ENCODE data around the gene MRPL18. TPM values are rescaled to one million over a fixed set of nuclear protein-coding genes. Genes with fewer than 3 reads are reported as not detected.

The MRPL18 gene
- total and polyA plus RNA-seq, 2 donors = 62.8 to 85.9 TPM

DNA sequence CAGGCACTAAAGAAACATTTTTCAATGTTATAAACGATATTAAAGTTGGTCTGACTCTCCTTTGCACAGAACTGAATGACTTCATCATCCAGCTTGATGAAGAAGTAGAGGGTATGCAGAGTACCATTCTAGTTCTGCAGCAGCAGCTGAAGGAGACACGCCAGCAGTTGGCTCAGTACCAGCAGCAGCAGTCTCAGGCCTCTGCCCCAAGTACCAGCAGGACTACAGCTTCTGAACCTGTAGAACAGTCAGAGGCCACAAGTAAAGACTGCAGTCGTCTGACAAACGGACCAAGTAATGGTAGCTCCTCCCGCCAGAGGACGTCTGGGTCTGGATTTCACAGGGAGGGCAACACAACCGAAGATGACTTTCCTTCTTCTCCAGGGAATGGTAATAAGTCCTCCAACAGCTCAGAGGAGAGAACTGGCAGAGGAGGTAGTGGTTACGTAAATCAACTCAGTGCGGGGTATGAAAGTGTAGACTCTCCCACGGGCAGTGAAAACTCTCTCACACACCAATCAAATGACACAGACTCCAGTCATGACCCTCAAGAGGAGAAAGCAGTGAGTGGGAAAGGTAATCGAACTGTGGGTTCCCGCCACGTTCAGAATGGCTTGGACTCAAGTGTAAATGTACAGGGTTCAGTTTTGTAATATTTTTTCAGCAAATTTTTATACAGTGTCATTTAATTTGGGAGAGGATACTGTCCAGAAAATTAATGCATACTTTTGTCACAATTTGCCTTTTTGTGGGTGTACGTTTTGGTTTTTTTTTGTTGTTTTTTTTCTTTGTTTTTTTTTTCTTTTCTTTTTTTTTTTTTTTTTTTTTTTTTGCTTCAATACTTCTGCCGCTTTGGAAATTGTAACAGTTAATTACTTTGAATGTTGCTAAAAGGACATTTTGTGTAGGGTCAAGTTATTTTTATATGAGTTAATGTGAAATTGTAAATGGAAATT is 35.0 kb upstream of the MRPL18 start:
- no peak for DNase-seq (ENCODE audit: low read depth in 6 of 9, low spot score in 9 of 9)
- Histone ChIP-seq H3K27ac (ENCODE audit: low read depth in 1 of 2, low read length in 1 of 2) (no peak overlapping the region), H3K36me3 (ENCODE audit: control insufficient read depth in 2 of 2, insufficient read depth in 2 of 2, low read length in 1 of 2) (peaks cover 36 to 84% of the 10 kb centered on the region in 2 donors), H3K4me1 (ENCODE audit: control insufficient read depth in 2 of 2, insufficient read depth in 2 of 2, low read length in 2 of 2) (no peaks in the 10 kb centered on the region), H3K27me3 (ENCODE audit: control insufficient read depth in 2 of 2, insufficient read depth in 1 of 2, low read length in 1 of 2) (no peaks in the 10 kb centered on the region), H3K9me3 (ENCODE audit: control insufficient read depth in 2 of 2, insufficient read depth in 1 of 2, low read length in 1 of 2) (no peaks in the 10 kb centered on the region), H3K4me3 (ENCODE audit: low read length in 2 of 2) (no peak overlapping the region)
- 95% methylated on average over 15 of the region's 15 CpGs for WGBS

DNA sequence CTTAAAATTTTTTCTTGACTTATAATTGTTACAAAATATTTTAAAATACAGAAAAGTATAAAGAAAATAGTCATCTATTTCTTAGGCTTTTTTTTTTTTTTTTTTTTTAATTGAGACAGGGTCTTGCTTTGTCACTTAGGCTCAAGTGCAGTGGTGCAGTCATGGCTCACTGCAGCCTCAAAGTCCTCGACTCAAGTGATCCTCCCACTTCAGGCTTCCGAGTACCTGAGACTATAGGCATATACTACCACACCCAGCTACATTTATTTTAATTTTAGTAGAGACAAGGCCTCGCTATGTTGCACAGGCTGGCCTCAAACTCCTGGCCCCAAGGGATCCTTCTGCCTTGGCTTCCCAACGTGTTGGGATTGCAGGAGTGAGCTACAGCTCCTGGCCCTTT is 33.8 kb upstream of the MRPL18 start:
- H3K36me3 ChIP-seq (ENCODE audit: control insufficient read depth in 2 of 2, insufficient read depth in 2 of 2, low read length in 1 of 2) = peaks cover 33 to 76% of the 10 kb centered on the region in 2 donors
- H3K27me3 ChIP-seq (ENCODE audit: control insufficient read depth in 2 of 2, insufficient read depth in 1 of 2, low read length in 1 of 2) = no peaks in the 10 kb centered on the region
- WGBS = 98% methylated on average over 4 of the region's 4 CpGs
- DNase-seq (ENCODE audit: low read depth in 6 of 9, low spot score in 9 of 9) = no peak
- no peaks in the 10 kb centered on the region for H3K9me3 ChIP-seq (ENCODE audit: control insufficient read depth in 2 of 2, insufficient read depth in 1 of 2, low read length in 1 of 2)
- no peak overlapping the region for H3K4me3 ChIP-seq (ENCODE audit: low read length in 2 of 2)
- H3K27ac ChIP-seq (ENCODE audit: low read depth in 1 of 2, low read length in 1 of 2) = no peak overlapping the region
- peaks cover 5 to 7% of the 10 kb centered on the region in 2 donors for H3K4me1 ChIP-seq (ENCODE audit: control insufficient read depth in 2 of 2, insufficient read depth in 2 of 2, low read length in 2 of 2)

DNA sequence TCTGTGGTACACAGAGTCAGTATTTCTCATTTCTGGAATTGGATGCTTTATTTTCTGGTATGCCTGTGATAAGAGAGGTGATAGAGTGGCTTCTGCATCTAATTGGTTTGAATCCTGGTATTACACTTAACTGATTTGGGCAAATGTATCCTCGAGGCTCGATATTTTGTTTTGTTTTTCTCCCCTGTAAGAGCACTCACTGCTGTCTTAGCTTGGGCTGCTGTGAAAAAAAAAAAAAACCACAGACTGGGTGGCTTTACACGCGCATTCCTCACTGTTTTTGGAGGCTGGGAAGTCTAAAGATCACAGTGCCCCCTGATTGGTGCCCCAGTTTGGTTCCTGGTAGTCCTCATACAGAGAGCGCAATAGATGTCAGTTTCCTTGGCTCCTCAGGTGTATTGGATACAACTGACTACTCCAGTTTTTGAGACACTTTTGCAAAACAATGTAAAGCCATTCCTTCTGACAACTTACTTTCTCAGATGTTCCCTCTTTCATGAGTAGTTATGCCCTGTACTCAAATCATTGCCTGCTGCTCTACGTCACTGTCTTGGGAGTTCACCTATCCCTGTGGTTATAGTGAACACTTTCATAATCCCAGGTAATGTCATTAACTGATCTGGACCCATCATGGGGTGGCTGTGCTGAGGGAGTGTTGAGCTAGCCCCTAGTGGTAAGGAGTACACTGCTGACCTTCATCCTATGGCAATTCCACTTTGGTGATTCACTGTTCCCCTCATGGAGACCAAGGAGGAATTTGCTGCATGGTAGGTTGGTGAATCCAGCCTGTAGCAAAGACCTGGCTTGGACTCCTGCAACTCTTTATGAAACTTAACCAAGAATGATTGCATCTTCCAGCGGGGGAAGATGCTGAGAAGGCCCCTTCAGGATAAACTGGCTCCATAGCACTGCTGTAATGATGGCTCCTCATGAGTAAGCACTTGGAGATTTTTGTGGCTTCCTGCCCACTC is 32.0 kb upstream of the MRPL18 start:
- Histone ChIP-seq H3K27ac (ENCODE audit: low read depth in 1 of 2, low read length in 1 of 2) (no peak overlapping the region), H3K36me3 (ENCODE audit: control insufficient read depth in 2 of 2, insufficient read depth in 2 of 2, low read length in 1 of 2) (peaks cover 26 to 64% of the 10 kb centered on the region in 2 donors), H3K4me3 (ENCODE audit: low read length in 2 of 2) (no peak overlapping the region), H3K9me3 (ENCODE audit: control insufficient read depth in 2 of 2, insufficient read depth in 1 of 2, low read length in 1 of 2) (no peaks in the 10 kb centered on the region), H3K27me3 (ENCODE audit: control insufficient read depth in 2 of 2, insufficient read depth in 1 of 2, low read length in 1 of 2) (no peaks in the 10 kb centered on the region), H3K4me1 (ENCODE audit: control insufficient read depth in 2 of 2, insufficient read depth in 2 of 2, low read length in 2 of 2) (peaks cover 9 to 14% of the 10 kb centered on the region in 2 donors)
- WGBS = 99% methylated on average over 7 of the region's 7 CpGs
- DNase-seq (ENCODE audit: low read depth in 6 of 9, low spot score in 9 of 9) = no peak

DNA sequence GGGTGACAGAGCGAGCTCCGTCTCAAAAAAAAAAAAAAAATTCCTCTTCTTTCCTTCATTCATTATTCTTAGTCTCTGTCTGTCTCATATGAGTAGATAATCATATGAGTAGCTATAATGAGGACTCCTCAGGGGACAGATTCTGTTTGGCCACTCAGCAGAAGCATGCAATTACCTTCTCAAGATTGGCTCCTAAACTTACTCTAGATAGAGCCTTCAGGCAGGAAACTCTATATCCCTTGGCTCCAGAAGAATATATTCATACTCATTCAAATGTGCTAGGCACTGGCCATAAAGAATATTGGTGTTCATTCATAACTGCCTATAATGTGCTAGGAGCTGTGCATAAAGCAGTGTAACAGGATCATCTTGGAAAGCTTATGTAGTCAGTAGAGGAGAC is 30.6 kb upstream of the MRPL18 start:
- Histone ChIP-seq H3K9me3 (ENCODE audit: control insufficient read depth in 2 of 2, insufficient read depth in 1 of 2, low read length in 1 of 2) (no peaks in the 10 kb centered on the region), H3K4me1 (ENCODE audit: control insufficient read depth in 2 of 2, insufficient read depth in 2 of 2, low read length in 2 of 2) (peaks cover 9 to 15% of the 10 kb centered on the region in 2 donors), H3K36me3 (ENCODE audit: control insufficient read depth in 2 of 2, insufficient read depth in 2 of 2, low read length in 1 of 2) (peaks cover 21 to 59% of the 10 kb centered on the region in 2 donors), H3K4me3 (ENCODE audit: low read length in 2 of 2) (no peak overlapping the region), H3K27me3 (ENCODE audit: control insufficient read depth in 2 of 2, insufficient read depth in 1 of 2, low read length in 1 of 2) (no peaks in the 10 kb centered on the region), H3K27ac (ENCODE audit: low read depth in 1 of 2, low read length in 1 of 2) (no peak overlapping the region)
- no peak for DNase-seq (ENCODE audit: low read depth in 6 of 9, low spot score in 9 of 9)
- 58% methylated on average over 2 of the region's 2 CpGs for WGBS

DNA sequence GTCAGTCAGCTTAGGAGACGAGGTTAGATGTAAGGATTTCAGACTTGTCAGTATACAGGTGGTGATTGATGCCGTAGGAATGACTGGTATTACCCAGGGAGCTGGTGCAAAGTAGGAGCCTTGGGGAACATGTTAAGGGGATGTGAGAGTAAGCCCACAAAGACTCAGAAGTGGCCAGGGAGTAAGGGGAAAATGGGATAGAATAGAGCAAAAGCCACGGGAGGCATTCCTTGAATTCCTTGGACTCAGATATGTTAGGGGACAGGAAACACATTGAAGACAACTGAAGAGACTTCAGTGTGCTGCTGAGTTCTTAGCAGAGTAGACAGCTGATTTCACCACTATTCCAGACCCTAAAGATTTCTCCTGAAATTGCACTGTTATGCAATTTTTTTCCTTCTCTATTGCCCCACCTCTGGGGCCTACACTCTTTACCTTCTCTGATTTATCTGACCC is 29.6 kb upstream of the MRPL18 start:
- WGBS = 88% methylated on average over 3 of the region's 3 CpGs
- Histone ChIP-seq H3K4me3 (ENCODE audit: low read length in 2 of 2) (peak overlapping the region in 1 of 2 donors; percentile 79), H3K36me3 (ENCODE audit: control insufficient read depth in 2 of 2, insufficient read depth in 2 of 2, low read length in 1 of 2) (peaks cover 13 to 53% of the 10 kb centered on the region in 2 donors)

DNA sequence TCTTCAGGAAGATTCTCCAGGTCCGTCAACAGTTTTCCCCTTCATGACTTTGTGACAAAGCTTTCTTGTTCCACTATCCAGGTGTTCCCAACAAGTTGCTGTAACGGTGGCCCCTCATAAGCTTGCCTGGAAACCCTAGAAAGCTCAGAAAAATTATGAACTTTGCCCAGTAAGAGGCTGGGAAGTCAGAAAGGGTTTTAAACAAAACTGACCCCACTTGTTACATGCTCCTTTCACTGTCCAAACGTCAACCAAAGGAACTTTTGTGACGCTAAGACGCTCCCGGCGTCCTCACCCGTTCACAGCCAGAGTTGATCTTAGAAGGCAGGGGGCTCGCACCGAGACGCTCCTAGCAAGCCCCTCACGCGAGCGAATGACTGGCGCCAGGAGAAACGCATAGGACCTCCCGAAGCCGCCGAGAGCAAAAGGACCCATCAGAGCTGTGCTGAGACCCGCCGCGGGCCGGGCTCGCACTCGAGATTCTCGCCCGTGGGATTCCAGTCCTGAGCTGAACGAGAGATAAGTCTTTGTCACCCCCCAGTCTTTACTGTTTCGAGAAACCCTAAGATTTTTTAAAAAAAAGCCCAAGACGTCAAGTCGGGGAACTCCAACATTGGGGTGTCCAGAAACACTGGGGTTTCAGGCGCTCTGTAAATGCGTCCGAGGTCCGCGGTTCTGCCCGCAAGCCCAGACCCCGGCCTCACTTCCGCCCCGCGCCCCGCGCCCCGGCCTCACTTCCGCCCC is 29.0 kb upstream of the MRPL18 start:
- H3K4me3 ChIP-seq (ENCODE audit: low read length in 2 of 2) = peak overlapping the region; percentile 79 to 87
- peak in 3 of 9 donors; percentile 2 to 54 (median 33) for DNase-seq (ENCODE audit: low read depth in 6 of 9, low spot score in 9 of 9)
- no peaks in the 10 kb centered on the region for H3K9me3 ChIP-seq (ENCODE audit: control insufficient read depth in 2 of 2, insufficient read depth in 1 of 2, low read length in 1 of 2)
- 10% methylated on average over 45 of the region's 45 CpGs for WGBS
- no peaks in the 10 kb centered on the region for H3K27me3 ChIP-seq (ENCODE audit: control insufficient read depth in 2 of 2, insufficient read depth in 1 of 2, low read length in 1 of 2)
- H3K4me1 ChIP-seq (ENCODE audit: control insufficient read depth in 2 of 2, insufficient read depth in 2 of 2, low read length in 2 of 2) = peaks cover 9 to 15% of the 10 kb centered on the region in 2 donors
- H3K36me3 ChIP-seq (ENCODE audit: control insufficient read depth in 2 of 2, insufficient read depth in 2 of 2, low read length in 1 of 2) = peaks cover 13 to 47% of the 10 kb centered on the region in 2 donors
- H3K27ac ChIP-seq (ENCODE audit: low read depth in 1 of 2, low read length in 1 of 2) = peak overlapping the region; percentile 89 to 94

More for the DNA sequence above, 29.6 kb upstream of the MRPL18 start:
- peak in 1 of 9 donors; percentile 6 for DNase-seq (ENCODE audit: low read depth in 6 of 9, low spot score in 9 of 9)
- Histone ChIP-seq H3K27ac (ENCODE audit: low read depth in 1 of 2, low read length in 1 of 2) (no peak overlapping the region), H3K4me1 (ENCODE audit: control insufficient read depth in 2 of 2, insufficient read depth in 2 of 2, low read length in 2 of 2) (peaks cover 9 to 15% of the 10 kb centered on the region in 2 donors), H3K27me3 (ENCODE audit: control insufficient read depth in 2 of 2, insufficient read depth in 1 of 2, low read length in 1 of 2) (no peaks in the 10 kb centered on the region), H3K9me3 (ENCODE audit: control insufficient read depth in 2 of 2, insufficient read depth in 1 of 2, low read length in 1 of 2) (no peaks in the 10 kb centered on the region)

DNA sequence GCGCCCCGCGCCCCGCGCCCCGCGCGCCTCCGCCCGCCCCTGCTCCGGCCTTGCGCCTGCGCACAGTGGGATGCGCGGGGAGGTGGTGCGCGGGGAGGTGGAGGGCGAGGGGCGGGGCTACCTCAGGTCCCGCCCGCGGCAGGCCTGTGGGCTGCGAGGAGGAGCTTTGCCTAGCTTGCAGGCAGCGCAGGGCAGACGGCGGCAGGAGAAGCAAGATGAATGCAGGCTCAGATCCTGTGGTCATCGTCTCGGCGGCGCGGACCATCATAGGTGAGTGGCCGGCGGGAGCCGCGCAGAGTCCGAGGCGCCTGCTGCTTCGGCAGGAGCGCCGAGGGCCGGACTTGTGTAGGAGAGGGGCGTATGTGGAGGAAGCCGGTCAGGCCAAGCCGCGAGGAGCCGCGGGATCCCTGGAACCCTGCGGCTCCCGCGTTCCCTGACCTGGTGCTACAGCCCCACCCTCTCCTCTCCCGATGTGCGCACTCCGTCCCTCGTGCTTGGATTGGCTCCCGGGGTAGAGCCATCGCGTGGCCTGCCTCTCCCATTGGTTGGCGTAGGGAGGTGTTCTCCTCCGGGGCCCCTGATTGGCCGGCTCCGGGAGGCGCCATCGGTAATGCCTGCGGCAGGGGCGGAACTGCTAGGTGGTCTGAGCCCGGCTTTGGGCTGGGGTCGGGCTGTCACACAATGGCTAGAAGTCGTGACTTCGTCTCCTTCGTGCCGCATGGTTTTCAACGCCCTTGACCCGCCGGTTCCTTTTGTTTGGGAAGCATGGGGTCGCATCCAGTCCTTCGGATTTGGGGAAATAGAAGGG is 28.2 kb upstream of the MRPL18 start, which contains the start of gene ACAT2:
TSS of gene ACAT2 (plus strand) at position 173 of the 808 bp plus-strand sequence. CDS start at position 216, 43 bp downstream.
- Histone ChIP-seq H3K27me3 (ENCODE audit: control insufficient read depth in 2 of 2, insufficient read depth in 1 of 2, low read length in 1 of 2) (no peaks in the 10 kb centered on the region), H3K27ac (ENCODE audit: low read depth in 1 of 2, low read length in 1 of 2) (peak within 1 kb of the TSS; percentile 94 to 96), H3K36me3 (ENCODE audit: control insufficient read depth in 2 of 2, insufficient read depth in 2 of 2, low read length in 1 of 2) (peaks cover 10 to 45% of the 10 kb centered on the region in 2 donors), H3K4me3 (ENCODE audit: low read length in 2 of 2) (peak within 1 kb of the TSS; percentile 79 to 87), H3K9me3 (ENCODE audit: control insufficient read depth in 2 of 2, insufficient read depth in 1 of 2, low read length in 1 of 2) (no peaks in the 10 kb centered on the region), H3K4me1 (ENCODE audit: control insufficient read depth in 2 of 2, insufficient read depth in 2 of 2, low read length in 2 of 2) (peaks cover 9 to 15% of the 10 kb centered on the region in 2 donors)
- DNase-seq (ENCODE audit: low read depth in 6 of 9, low spot score in 9 of 9) = peak; percentile 73 to 94 (median 85)
- 1% methylated on average over 76 of the region's 76 CpGs for whole genome bisulfite sequencing
